GM12878 (cell line): ENCODE results near the gene RAB8A. TPM values are rescaled to one million over a fixed set of nuclear protein-coding genes. Genes with fewer than 3 reads are reported as not detected.
A peak's percentile ranks its signal among the peaks of the same experiment; 100 is the strongest.

Source experiments
- NFYA ChIP-seq: IDR thresholded peaks from 2 replicates; pipeline ENCODE4 v1.6.1; 2011; ENCODE audit warnings: low read depth, mild to moderate bottlenecking, low read length, improper control_type of control experiment, borderline replicate concordance
- NRF1 ChIP-seq: conservative IDR thresholded peaks from 2 replicates; pipeline ENCODE4 v1.6.1; 2011; ENCODE audit warnings: mild to moderate bottlenecking, low read depth, low read length, improper control_type of control experiment
- SMARCA5 ChIP-seq: fragments of 450-650 bp; IDR thresholded peaks from 2 replicates; pipeline ENCODE4 v1.6.1; 2017; ENCODE audit warnings: mild to moderate bottlenecking
- ZNF384 ChIP-seq: IDR thresholded peaks from 2 replicates; pipeline ENCODE4 v1.6.1; 2012; ENCODE audit warnings: low read depth, mild to moderate bottlenecking, low read length, improper control_type of control experiment, borderline replicate concordance
- polyA plus RNA-seq, 11 experiments: library from polyadenylated mRNA; depleted of rRNA in 4 of 11; unstranded in 6 of 11; stranded (reverse) in 5 of 11; fragments of >200 nt; fragmentation: Nextera tagmentation in 4 of 11; fragmentation: Illumina TruSeq in 1 of 11; extraction: Ambion mirVana in 4 of 11; extraction: Trizol in 1 of 11; gene quantifications; 1 replicate in 1 of 11; 2 replicates in 10 of 11; pipeline versions ENCODE4 v1.2.1 to v1.2.3, GENCODE V29; 2011 to 2016; ENCODE audit warnings: inconsistent platforms in 2 of 11, missing spikeins in 2 of 11, low read depth in 1 of 11
- total RNA-seq, 4 experiments: library from RNA; depleted of rRNA in 3 of 4; stranded (reverse); fragments of >200 nt in 3 of 4; fragmentation: Illumina TruSeq in 1 of 4; extraction: Trizol in 1 of 4; gene quantifications; 2 replicates each; pipeline versions ENCODE4 v1.2.1 to v1.2.3, GENCODE V29; 2013 to 2021
- TF ChIP-seq, protein P1 (sequence below): IDR thresholded peaks from 2 replicates; pipeline ENCODE4 v1.6.1; 2012; ENCODE audit warnings: improper control_type of control experiment, low read depth, low read length; ENCODE audit not compliant: insufficient replicate concordance
- TF ChIP-seq, protein P2 (sequence below): fragments of 450-650 bp; formaldehyde crosslinking; IDR thresholded peaks from 2 replicates; pipeline ENCODE4 v1.5.0; 2022; ENCODE audit warnings: mild to moderate bottlenecking, missing genetic modification characterization
- TF ChIP-seq, protein P3 (sequence below): fragments of 450-650 bp; IDR thresholded peaks from 2 replicates; pipeline ENCODE4 v1.6.1; 2017; ENCODE audit warnings: mild to moderate bottlenecking, moderate library complexity
- TF ChIP-seq, protein P4 (sequence below): fragments of 450-650 bp; IDR thresholded peaks from 2 replicates; pipeline ENCODE4 v1.6.1; 2016; ENCODE audit warnings: mild to moderate bottlenecking
- TF ChIP-seq, protein P5 (sequence below): fragments of 450-650 bp; formaldehyde crosslinking; IDR thresholded peaks from 2 replicates; pipeline ENCODE4 v1.4.0; 2020; ENCODE audit warnings: mild to moderate bottlenecking, moderate library complexity

The RAB8A gene
- total and polyA plus RNA-seq, 10 of the 15 experiments (the other 5 are each of a cell fraction or from before 2014, with no cell fraction given): 23.9 to 314 (median 185) TPM

DNA sequence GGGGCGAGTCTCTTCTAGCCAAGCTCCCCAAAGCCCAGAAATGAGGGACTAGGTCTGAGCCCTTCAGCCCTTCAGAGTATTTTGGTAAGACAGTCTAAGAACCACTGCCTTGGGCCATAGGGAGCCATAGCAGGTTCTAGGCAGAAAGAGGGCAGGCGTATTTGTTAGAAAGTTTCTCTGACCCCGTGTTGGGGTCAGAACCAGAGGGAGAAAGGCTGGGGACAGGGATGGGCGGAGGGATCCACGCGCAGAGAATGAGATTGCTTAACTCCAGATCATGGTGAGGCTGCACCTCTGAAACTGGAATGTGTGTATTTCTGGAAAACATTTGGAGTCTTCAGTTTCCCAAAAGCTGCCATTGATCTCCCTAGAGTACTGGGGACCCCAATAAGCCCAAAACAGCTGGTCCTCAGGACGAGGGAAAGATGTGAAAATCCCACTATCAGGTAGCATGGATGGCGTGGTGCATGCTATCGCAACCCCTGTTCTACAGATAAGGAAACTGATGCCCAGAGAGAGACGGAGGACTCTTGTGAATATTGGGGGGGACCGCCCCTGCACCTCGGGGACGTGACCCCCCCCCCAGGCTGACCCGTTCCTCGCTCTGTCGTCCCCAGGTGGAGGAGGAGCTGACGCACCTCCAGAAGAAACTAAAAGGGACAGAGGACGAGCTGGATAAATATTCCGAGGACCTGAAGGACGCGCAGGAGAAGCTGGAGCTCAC, 36.1 kb upstream of the RAB8A start (continued):
- TF ChIP-seq, protein P1, sequence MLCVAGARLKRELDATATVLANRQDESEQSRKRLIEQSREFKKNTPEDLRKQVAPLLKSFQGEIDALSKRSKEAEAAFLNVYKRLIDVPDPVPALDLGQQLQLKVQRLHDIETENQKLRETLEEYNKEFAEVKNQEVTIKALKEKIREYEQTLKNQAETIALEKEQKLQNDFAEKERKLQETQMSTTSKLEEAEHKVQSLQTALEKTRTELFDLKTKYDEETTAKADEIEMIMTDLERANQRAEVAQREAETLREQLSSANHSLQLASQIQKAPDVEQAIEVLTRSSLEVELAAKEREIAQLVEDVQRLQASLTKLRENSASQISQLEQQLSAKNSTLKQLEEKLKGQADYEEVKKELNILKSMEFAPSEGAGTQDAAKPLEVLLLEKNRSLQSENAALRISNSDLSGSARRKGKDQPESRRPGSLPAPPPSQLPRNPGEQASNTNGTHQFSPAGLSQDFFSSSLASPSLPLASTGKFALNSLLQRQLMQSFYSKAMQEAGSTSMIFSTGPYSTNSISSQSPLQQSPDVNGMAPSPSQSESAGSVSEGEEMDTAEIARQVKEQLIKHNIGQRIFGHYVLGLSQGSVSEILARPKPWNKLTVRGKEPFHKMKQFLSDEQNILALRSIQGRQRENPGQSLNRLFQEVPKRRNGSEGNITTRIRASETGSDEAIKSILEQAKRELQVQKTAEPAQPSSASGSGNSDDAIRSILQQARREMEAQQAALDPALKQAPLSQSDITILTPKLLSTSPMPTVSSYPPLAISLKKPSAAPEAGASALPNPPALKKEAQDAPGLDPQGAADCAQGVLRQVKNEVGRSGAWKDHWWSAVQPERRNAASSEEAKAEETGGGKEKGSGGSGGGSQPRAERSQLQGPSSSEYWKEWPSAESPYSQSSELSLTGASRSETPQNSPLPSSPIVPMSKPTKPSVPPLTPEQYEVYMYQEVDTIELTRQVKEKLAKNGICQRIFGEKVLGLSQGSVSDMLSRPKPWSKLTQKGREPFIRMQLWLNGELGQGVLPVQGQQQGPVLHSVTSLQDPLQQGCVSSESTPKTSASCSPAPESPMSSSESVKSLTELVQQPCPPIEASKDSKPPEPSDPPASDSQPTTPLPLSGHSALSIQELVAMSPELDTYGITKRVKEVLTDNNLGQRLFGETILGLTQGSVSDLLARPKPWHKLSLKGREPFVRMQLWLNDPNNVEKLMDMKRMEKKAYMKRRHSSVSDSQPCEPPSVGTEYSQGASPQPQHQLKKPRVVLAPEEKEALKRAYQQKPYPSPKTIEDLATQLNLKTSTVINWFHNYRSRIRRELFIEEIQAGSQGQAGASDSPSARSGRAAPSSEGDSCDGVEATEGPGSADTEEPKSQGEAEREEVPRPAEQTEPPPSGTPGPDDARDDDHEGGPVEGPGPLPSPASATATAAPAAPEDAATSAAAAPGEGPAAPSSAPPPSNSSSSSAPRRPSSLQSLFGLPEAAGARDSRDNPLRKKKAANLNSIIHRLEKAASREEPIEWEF: no peak
- TF ChIP-seq NFYA (no peak), ZNF384 (no peak), SMARCA5 (peak; percentile 79; the same call in 1 of the 2 replicates), NRF1 (no peak)
- TF ChIP-seq, protein P2, sequence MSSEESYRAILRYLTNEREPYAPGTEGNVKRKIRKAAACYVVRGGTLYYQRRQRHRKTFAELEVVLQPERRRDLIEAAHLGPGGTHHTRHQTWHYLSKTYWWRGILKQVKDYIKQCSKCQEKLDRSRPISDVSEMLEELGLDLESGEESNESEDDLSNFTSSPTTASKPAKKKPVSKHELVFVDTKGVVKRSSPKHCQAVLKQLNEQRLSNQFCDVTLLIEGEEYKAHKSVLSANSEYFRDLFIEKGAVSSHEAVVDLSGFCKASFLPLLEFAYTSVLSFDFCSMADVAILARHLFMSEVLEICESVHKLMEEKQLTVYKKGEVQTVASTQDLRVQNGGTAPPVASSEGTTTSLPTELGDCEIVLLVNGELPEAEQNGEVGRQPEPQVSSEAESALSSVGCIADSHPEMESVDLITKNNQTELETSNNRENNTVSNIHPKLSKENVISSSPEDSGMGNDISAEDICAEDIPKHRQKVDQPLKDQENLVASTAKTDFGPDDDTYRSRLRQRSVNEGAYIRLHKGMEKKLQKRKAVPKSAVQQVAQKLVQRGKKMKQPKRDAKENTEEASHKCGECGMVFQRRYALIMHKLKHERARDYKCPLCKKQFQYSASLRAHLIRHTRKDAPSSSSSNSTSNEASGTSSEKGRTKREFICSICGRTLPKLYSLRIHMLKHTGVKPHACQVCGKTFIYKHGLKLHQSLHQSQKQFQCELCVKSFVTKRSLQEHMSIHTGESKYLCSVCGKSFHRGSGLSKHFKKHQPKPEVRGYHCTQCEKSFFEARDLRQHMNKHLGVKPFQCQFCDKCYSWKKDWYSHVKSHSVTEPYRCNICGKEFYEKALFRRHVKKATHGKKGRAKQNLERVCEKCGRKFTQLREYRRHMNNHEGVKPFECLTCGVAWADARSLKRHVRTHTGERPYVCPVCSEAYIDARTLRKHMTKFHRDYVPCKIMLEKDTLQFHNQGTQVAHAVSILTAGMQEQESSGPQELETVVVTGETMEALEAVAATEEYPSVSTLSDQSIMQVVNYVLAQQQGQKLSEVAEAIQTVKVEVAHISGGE (CRISPR knock-in tag): no peak
- TF ChIP-seq, protein P3, sequence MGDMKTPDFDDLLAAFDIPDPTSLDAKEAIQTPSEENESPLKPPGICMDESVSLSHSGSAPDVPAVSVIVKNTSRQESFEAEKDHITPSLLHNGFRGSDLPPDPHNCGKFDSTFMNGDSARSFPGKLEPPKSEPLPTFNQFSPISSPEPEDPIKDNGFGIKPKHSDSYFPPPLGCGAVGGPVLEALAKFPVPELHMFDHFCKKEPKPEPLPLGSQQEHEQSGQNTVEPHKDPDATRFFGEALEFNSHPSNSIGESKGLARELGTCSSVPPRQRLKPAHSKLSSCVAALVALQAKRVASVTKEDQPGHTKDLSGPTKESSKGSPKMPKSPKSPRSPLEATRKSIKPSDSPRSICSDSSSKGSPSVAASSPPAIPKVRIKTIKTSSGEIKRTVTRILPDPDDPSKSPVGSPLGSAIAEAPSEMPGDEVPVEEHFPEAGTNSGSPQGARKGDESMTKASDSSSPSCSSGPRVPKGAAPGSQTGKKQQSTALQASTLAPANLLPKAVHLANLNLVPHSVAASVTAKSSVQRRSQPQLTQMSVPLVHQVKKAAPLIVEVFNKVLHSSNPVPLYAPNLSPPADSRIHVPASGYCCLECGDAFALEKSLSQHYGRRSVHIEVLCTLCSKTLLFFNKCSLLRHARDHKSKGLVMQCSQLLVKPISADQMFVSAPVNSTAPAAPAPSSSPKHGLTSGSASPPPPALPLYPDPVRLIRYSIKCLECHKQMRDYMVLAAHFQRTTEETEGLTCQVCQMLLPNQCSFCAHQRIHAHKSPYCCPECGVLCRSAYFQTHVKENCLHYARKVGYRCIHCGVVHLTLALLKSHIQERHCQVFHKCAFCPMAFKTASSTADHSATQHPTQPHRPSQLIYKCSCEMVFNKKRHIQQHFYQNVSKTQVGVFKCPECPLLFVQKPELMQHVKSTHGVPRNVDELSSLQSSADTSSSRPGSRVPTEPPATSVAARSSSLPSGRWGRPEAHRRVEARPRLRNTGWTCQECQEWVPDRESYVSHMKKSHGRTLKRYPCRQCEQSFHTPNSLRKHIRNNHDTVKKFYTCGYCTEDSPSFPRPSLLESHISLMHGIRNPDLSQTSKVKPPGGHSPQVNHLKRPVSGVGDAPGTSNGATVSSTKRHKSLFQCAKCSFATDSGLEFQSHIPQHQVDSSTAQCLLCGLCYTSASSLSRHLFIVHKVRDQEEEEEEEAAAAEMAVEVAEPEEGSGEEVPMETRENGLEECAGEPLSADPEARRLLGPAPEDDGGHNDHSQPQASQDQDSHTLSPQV: no peak
- TF ChIP-seq, protein P4, sequence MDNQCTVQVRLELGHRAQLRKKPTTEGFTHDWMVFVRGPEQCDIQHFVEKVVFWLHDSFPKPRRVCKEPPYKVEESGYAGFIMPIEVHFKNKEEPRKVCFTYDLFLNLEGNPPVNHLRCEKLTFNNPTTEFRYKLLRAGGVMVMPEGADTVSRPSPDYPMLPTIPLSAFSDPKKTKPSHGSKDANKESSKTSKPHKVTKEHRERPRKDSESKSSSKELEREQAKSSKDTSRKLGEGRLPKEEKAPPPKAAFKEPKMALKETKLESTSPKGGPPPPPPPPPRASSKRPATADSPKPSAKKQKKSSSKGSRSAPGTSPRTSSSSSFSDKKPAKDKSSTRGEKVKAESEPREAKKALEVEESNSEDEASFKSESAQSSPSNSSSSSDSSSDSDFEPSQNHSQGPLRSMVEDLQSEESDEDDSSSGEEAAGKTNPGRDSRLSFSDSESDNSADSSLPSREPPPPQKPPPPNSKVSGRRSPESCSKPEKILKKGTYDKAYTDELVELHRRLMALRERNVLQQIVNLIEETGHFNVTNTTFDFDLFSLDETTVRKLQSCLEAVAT: 0 out of 2 replicates have a peak, but pooled peaks have one; percentile 39
- TF ChIP-seq, protein P5, sequence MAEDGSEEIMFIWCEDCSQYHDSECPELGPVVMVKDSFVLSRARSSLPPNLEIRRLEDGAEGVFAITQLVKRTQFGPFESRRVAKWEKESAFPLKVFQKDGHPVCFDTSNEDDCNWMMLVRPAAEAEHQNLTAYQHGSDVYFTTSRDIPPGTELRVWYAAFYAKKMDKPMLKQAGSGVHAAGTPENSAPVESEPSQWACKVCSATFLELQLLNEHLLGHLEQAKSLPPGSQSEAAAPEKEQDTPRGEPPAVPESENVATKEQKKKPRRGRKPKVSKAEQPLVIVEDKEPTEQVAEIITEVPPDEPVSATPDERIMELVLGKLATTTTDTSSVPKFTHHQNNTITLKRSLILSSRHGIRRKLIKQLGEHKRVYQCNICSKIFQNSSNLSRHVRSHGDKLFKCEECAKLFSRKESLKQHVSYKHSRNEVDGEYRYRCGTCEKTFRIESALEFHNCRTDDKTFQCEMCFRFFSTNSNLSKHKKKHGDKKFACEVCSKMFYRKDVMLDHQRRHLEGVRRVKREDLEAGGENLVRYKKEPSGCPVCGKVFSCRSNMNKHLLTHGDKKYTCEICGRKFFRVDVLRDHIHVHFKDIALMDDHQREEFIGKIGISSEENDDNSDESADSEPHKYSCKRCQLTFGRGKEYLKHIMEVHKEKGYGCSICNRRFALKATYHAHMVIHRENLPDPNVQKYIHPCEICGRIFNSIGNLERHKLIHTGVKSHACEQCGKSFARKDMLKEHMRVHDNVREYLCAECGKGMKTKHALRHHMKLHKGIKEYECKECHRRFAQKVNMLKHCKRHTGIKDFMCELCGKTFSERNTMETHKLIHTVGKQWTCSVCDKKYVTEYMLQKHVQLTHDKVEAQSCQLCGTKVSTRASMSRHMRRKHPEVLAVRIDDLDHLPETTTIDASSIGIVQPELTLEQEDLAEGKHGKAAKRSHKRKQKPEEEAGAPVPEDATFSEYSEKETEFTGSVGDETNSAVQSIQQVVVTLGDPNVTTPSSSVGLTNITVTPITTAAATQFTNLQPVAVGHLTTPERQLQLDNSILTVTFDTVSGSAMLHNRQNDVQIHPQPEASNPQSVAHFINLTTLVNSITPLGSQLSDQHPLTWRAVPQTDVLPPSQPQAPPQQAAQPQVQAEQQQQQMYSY: no peak
